HEK293 (cell line): ENCODE measurements around the gene MACROH2A2.

Experiments used
- GLIS1 ChIP-seq: fragments of 450-650 bp; formaldehyde crosslinking; IDR thresholded peaks from 2 replicates; pipeline ENCODE4 v1.5.1; 2016; ENCODE audit warnings: missing biosample characterization, missing genetic modification characterization
- KLF10 ChIP-seq: fragments of 450-650 bp; IDR thresholded peaks from 2 replicates; pipeline ENCODE4 v1.5.1; 2018; ENCODE audit warnings: missing biosample characterization, mild to moderate bottlenecking, missing genetic modification characterization
- KLF9 ChIP-seq: fragments of 450-650 bp; formaldehyde crosslinking; IDR thresholded peaks from 2 replicates; pipeline ENCODE4 v1.5.1; 2016; ENCODE audit warnings: missing biosample characterization, missing genetic modification characterization, low read depth
- SALL2 ChIP-seq: fragments of 450-650 bp; formaldehyde crosslinking; IDR thresholded peaks from 2 replicates; pipeline ENCODE4 v1.5.0; 2017; ENCODE audit warnings: missing biosample characterization, mild to moderate bottlenecking, missing genetic modification characterization, borderline replicate concordance
- SP2 ChIP-seq: fragments of 450-650 bp; formaldehyde crosslinking; IDR thresholded peaks from 2 replicates; pipeline ENCODE4 v1.5.1; 2016; ENCODE audit warnings: missing biosample characterization, missing genetic modification characterization
- TRIM28 ChIP-seq: IDR thresholded peaks from 2 replicates; pipeline ENCODE4 v1.6.1; 2011; ENCODE audit warnings: low read length, control low read depth, borderline replicate concordance
- ZBTB48 ChIP-seq: fragments of 450-650 bp; formaldehyde crosslinking; IDR thresholded peaks from 2 replicates; pipeline ENCODE4 v1.5.1; 2016; ENCODE audit warnings: missing biosample characterization, missing genetic modification characterization
- ZBTB7A ChIP-seq: fragments of 450-650 bp; formaldehyde crosslinking; IDR thresholded peaks from 2 replicates; pipeline ENCODE4 v1.5.1; 2016; ENCODE audit warnings: low read depth, missing biosample characterization, missing genetic modification characterization
- ZNF155 ChIP-seq: fragments of 450-650 bp; formaldehyde crosslinking; IDR thresholded peaks from 2 replicates; pipeline ENCODE4 v1.5.1; 2016; ENCODE audit warnings: missing biosample characterization, missing genetic modification characterization
- ZNF23 ChIP-seq: fragments of 450-650 bp; formaldehyde crosslinking; IDR thresholded peaks from 2 replicates; pipeline ENCODE4 v1.5.1; 2016; ENCODE audit warnings: missing biosample characterization, missing genetic modification characterization, borderline replicate concordance
- ZNF391 ChIP-seq: fragments of 450-650 bp; formaldehyde crosslinking; IDR thresholded peaks from 2 replicates; pipeline ENCODE4 v1.5.1; 2016; ENCODE audit warnings: low read depth, missing biosample characterization, missing genetic modification characterization, borderline replicate concordance
- ZNF510 ChIP-seq: fragments of 450-650 bp; formaldehyde crosslinking; IDR thresholded peaks from 2 replicates; pipeline ENCODE4 v1.5.1; 2018; ENCODE audit warnings: mild to moderate bottlenecking, missing genetic modification characterization, missing biosample characterization; ENCODE audit not compliant: insufficient replicate concordance
- ZNF670 ChIP-seq: fragments of 450-650 bp; formaldehyde crosslinking; IDR thresholded peaks from 2 replicates; pipeline ENCODE4 v1.5.1; 2016; ENCODE audit warnings: missing biosample characterization, missing genetic modification characterization, low read depth
- ZSCAN16 ChIP-seq: fragments of 450-650 bp; formaldehyde crosslinking; IDR thresholded peaks from 2 replicates; pipeline ENCODE4 v1.5.1; 2016; ENCODE audit warnings: missing biosample characterization, missing genetic modification characterization
- TF ChIP-seq, protein P1 (sequence below): fragments of 450-650 bp; formaldehyde crosslinking; IDR thresholded peaks from 2 replicates; pipeline ENCODE4 v1.5.1; 2016; ENCODE audit warnings: missing biosample characterization, missing genetic modification characterization, borderline replicate concordance
- TF ChIP-seq, protein P2 (sequence below): IDR thresholded peaks from 2 replicates; pipeline ENCODE4 v1.6.1; 2011; ENCODE audit warnings: mild to moderate bottlenecking, low read depth, low read length, borderline replicate concordance
- TF ChIP-seq, protein P3 (sequence below): fragments of 450-650 bp; formaldehyde crosslinking; conservative IDR thresholded peaks from 2 replicates; pipeline ENCODE4 v1.5.1; 2016; ENCODE audit warnings: low read depth, missing biosample characterization, missing genetic modification characterization
- TF ChIP-seq, protein P4 (sequence below): fragments of 450-650 bp; formaldehyde crosslinking; IDR thresholded peaks from 2 replicates; pipeline ENCODE4 v1.5.1; 2016; ENCODE audit warnings: missing biosample characterization, missing genetic modification characterization
- TF ChIP-seq, protein P5 (sequence below): fragments of 450-650 bp; formaldehyde crosslinking; IDR thresholded peaks from 2 replicates; pipeline ENCODE4 v1.5.1; 2016; ENCODE audit warnings: missing biosample characterization, missing genetic modification characterization
- TF ChIP-seq, protein P6 (sequence below): fragments of 450-650 bp; formaldehyde crosslinking; IDR thresholded peaks from 2 replicates; pipeline ENCODE4 v1.5.1; 2017; ENCODE audit warnings: missing biosample characterization, missing genetic modification characterization

The MACROH2A2 gene

DNA sequence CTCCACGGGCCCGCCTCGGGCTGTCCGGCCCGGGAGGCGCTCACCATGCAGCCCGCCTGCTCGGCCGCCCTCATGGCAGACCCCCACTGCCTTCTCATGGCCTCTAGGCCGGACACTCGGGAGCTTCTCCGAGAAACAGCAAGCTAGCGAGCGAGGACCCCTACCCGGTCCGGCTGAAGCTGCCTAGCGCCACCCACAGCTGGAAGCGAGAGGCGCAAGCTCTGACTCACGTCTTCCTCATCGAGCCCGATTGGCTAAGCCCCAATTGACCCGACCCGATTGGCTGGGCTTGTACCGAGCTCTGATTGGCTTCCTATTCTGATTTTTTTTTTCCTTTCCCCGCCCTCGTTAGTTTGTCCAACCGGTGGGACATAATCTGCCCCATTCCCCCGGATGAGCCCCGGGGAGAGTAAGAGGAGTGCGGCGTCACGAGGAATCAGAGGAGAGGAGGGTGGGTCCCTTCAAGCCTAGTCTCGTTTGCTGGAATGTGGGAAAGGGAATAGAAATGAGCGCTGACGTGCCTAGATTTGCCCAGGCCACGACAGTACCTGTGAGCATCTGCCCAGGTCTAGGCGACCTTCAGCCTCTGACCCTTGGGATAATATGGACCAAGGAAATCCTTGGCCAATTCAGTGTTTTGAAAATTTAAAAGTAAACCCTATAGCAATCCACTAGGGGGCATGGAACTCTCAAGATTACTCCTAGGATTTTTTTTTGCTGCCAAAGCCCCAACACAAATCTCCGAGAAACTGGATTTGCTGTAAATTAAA is 94.0 kb downstream of the MACROH2A2 start, which contains the start of gene TYSND1 (continued):
- TF ChIP-seq, protein P1, sequence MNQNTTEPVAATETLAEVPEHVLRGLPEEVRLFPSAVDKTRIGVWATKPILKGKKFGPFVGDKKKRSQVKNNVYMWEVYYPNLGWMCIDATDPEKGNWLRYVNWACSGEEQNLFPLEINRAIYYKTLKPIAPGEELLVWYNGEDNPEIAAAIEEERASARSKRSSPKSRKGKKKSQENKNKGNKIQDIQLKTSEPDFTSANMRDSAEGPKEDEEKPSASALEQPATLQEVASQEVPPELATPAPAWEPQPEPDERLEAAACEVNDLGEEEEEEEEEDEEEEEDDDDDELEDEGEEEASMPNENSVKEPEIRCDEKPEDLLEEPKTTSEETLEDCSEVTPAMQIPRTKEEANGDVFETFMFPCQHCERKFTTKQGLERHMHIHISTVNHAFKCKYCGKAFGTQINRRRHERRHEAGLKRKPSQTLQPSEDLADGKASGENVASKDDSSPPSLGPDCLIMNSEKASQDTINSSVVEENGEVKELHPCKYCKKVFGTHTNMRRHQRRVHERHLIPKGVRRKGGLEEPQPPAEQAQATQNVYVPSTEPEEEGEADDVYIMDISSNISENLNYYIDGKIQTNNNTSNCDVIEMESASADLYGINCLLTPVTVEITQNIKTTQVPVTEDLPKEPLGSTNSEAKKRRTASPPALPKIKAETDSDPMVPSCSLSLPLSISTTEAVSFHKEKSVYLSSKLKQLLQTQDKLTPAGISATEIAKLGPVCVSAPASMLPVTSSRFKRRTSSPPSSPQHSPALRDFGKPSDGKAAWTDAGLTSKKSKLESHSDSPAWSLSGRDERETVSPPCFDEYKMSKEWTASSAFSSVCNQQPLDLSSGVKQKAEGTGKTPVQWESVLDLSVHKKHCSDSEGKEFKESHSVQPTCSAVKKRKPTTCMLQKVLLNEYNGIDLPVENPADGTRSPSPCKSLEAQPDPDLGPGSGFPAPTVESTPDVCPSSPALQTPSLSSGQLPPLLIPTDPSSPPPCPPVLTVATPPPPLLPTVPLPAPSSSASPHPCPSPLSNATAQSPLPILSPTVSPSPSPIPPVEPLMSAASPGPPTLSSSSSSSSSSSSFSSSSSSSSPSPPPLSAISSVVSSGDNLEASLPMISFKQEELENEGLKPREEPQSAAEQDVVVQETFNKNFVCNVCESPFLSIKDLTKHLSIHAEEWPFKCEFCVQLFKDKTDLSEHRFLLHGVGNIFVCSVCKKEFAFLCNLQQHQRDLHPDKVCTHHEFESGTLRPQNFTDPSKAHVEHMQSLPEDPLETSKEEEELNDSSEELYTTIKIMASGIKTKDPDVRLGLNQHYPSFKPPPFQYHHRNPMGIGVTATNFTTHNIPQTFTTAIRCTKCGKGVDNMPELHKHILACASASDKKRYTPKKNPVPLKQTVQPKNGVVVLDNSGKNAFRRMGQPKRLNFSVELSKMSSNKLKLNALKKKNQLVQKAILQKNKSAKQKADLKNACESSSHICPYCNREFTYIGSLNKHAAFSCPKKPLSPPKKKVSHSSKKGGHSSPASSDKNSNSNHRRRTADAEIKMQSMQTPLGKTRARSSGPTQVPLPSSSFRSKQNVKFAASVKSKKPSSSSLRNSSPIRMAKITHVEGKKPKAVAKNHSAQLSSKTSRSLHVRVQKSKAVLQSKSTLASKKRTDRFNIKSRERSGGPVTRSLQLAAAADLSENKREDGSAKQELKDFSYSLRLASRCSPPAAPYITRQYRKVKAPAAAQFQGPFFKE = no peak
- TF ChIP-seq ZNF391 (tag by site-specific recombination) (no peak; the same call in 1 of the 2 replicates), ZBTB48 (peak; percentile 39; the same call in 1 of the 2 replicates), ZNF23 (tag by site-specific recombination) (no peak), SALL2 (no peak), TRIM28 (peak; percentile 63), KLF9 (peak; percentile 68; the same call in 1 of the 2 replicates), ZNF155 (tag by site-specific recombination) (no peak), ZNF670 (no peak), SP2 (tag by site-specific recombination) (peak; percentile 95), ZBTB7A (tag by site-specific recombination) (peak; percentile 61; the same call in 1 of the 2 replicates), KLF10 (tag by site-specific recombination) (no peak; the same call in 1 of the 2 replicates), ZSCAN16 (tag by site-specific recombination) (no peak), ZNF510 (tag by site-specific recombination) (no peak), GLIS1 (peak; percentile 4; the same call in 1 of the 2 replicates)
- TF ChIP-seq, protein P2, sequence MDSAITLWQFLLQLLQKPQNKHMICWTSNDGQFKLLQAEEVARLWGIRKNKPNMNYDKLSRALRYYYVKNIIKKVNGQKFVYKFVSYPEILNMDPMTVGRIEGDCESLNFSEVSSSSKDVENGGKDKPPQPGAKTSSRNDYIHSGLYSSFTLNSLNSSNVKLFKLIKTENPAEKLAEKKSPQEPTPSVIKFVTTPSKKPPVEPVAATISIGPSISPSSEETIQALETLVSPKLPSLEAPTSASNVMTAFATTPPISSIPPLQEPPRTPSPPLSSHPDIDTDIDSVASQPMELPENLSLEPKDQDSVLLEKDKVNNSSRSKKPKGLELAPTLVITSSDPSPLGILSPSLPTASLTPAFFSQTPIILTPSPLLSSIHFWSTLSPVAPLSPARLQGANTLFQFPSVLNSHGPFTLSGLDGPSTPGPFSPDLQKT = no peak
- TF ChIP-seq, protein P3, sequence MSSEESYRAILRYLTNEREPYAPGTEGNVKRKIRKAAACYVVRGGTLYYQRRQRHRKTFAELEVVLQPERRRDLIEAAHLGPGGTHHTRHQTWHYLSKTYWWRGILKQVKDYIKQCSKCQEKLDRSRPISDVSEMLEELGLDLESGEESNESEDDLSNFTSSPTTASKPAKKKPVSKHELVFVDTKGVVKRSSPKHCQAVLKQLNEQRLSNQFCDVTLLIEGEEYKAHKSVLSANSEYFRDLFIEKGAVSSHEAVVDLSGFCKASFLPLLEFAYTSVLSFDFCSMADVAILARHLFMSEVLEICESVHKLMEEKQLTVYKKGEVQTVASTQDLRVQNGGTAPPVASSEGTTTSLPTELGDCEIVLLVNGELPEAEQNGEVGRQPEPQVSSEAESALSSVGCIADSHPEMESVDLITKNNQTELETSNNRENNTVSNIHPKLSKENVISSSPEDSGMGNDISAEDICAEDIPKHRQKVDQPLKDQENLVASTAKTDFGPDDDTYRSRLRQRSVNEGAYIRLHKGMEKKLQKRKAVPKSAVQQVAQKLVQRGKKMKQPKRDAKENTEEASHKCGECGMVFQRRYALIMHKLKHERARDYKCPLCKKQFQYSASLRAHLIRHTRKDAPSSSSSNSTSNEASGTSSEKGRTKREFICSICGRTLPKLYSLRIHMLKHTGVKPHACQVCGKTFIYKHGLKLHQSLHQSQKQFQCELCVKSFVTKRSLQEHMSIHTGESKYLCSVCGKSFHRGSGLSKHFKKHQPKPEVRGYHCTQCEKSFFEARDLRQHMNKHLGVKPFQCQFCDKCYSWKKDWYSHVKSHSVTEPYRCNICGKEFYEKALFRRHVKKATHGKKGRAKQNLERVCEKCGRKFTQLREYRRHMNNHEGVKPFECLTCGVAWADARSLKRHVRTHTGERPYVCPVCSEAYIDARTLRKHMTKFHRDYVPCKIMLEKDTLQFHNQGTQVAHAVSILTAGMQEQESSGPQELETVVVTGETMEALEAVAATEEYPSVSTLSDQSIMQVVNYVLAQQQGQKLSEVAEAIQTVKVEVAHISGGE (tag by site-specific recombination) = peak; percentile 64
- TF ChIP-seq, protein P4, sequence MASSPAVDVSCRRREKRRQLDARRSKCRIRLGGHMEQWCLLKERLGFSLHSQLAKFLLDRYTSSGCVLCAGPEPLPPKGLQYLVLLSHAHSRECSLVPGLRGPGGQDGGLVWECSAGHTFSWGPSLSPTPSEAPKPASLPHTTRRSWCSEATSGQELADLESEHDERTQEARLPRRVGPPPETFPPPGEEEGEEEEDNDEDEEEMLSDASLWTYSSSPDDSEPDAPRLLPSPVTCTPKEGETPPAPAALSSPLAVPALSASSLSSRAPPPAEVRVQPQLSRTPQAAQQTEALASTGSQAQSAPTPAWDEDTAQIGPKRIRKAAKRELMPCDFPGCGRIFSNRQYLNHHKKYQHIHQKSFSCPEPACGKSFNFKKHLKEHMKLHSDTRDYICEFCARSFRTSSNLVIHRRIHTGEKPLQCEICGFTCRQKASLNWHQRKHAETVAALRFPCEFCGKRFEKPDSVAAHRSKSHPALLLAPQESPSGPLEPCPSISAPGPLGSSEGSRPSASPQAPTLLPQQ = peak; percentile 72
- TF ChIP-seq, protein P5, sequence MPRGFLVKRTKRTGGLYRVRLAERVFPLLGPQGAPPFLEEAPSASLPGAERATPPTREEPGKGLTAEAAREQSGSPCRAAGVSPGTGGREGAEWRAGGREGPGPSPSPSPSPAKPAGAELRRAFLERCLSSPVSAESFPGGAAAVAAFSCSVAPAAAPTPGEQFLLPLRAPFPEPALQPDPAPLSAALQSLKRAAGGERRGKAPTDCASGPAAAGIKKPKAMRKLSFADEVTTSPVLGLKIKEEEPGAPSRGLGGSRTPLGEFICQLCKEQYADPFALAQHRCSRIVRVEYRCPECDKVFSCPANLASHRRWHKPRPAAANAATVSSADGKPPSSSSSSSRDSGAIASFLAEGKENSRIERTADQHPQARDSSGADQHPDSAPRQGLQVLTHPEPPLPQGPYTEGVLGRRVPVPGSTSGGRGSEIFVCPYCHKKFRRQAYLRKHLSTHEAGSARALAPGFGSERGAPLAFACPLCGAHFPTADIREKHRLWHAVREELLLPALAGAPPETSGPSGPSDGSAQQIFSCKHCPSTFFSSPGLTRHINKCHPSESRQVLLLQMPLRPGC (tag by site-specific recombination) = peak; percentile 81
- TF ChIP-seq, protein P6, sequence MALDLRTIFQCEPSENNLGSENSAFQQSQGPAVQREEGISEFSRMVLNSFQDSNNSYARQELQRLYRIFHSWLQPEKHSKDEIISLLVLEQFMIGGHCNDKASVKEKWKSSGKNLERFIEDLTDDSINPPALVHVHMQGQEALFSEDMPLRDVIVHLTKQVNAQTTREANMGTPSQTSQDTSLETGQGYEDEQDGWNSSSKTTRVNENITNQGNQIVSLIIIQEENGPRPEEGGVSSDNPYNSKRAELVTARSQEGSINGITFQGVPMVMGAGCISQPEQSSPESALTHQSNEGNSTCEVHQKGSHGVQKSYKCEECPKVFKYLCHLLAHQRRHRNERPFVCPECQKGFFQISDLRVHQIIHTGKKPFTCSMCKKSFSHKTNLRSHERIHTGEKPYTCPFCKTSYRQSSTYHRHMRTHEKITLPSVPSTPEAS = no peak
